Measurements from ENCODE around the gene SMYD3. TPM values are rescaled to one million over a fixed set of nuclear protein-coding genes. Genes with fewer than 3 reads are reported as not detected.

The SMYD3 gene
- total and polyA plus RNA-seq, 9 of the 15 experiments (the other 6 are each of a cell fraction or from before 2014, with no cell fraction given) = 128 to 440 (median 197) TPM

DNA sequence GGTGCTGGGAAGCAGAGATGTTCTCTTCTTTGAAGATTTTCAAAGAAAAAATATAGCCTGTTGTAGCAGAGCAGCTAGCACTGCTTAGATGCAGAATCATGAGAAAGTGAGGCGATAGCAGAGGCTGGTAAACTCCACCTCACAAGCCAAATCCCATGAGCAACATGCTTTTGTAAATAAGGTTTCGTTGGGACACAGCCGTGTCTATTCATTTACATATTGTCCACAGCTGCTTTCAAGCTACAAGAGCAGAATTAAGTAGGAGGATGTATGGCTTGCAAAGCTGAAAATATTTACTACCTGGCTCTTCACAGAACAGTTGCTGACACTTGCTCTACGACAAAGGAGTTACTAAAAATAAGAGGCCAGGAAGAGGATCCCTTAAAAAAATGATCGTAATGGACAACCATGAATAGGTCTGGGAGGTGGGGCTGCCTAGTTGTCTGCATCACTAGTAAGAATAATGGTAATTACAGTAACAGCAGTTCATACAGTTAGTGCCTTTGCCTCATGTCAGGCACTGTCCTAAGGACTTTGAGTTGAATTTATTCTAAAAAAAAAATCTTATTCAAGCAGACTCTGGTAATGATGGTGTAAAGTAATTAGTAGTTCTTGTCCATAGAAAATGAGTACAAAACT is 730.3 kb downstream of the SMYD3 start:
- intact Hi-C loops (cut with micrococcal nuclease) (no loop called here), in situ Hi-C loops (cut with MboI) (no loop called here)
- Histone ChIP-seq H3K4me3 (no peak overlapping the region), H3K36me3 (ENCODE audit: control insufficient read depth, insufficient read depth, low read length) (peaks cover 14% of the 10 kb centered on the region; the same call in 2 of the 3 replicates), H3K4me1 (replicated peaks in 1 of 2; ENCODE audit: control insufficient read depth in 2 of 2, insufficient read depth in 2 of 2, low read length in 2 of 2) (0 out of 5 replicates have a peak, but pooled peaks cover 0 to 3% of the 10 kb centered on the region in 2 experiments), H3K4me2 (ENCODE audit: insufficient read depth, low read length) (no peak overlapping the region), H3K9me3 (replicated peaks; ENCODE audit: control insufficient read depth, insufficient read depth, low read depth, low read length) (no peaks in the 10 kb centered on the region), H3K79me2 (ENCODE audit: control insufficient read depth, insufficient read depth, low read length) (peaks cover 3% of the 10 kb centered on the region; the same call in 2 of the 3 replicates), H3K27me3 (ENCODE audit: control insufficient read depth in 2 of 2, insufficient read depth in 2 of 2, low read length in 2 of 2) (no peaks in the 10 kb centered on the region), H3K27ac (ENCODE audit: extremely low read depth, low read depth, low read length) (no peak overlapping the region), H4K20me1 (replicated peaks; ENCODE audit: control insufficient read depth, insufficient read depth, low read length) (no peaks in the 10 kb centered on the region), H2AFZ (ENCODE audit: low read depth, low read length) (no peak overlapping the region), H3K9me1 (ENCODE audit: control insufficient read depth, insufficient read depth, low read length) (no peaks in the 10 kb centered on the region), H3K9ac (ENCODE audit: insufficient read depth in 1 of 2, low read depth in 2 of 2, low read length in 2 of 2) (no peak overlapping the region)
- no peak for ATAC-seq
- FAIRE-seq = no peak
- BruUV-seq (replicated peaks) = no TSS peak
- DNase-seq (ENCODE audit: extremely low read depth in 1 of 4, low spot score in 3 of 4) = no peak
- ChIA-PET CTCF (ENCODE audit: low intra/inter-chr PET ratio) (interaction anchor here (0.6 kb wide), 1 partner anchor 18 kb away, joined by 4 read pairs; no protein-coding TSS in a partner anchor), POLR2A (no interaction called here)
- WGBS (ENCODE audit: insufficient coverage, low coverage, missing lambda C conversion rate) = 86% methylated on average over 5 of the region's 5 CpGs
- TF ChIP-seq ARID3A (IDR thresholded peaks at IDR 0.05; ENCODE audit: borderline replicate concordance, low read depth, low read length) (no peak), TOE1 (IDR thresholded peaks at IDR 0.05; ENCODE audit: borderline replicate concordance) (no peak), TOE1 (CRISPR knock-in tag; IDR thresholded peaks at IDR 0.05; ENCODE audit: borderline replicate concordance, low read depth) (no peak), NFIC (IDR thresholded peaks at IDR 0.05) (no peak), CCNT2 (IDR thresholded peaks at IDR 0.05; ENCODE audit: borderline replicate concordance, extremely low read depth, insufficient read length, low read depth, low read length) (no peak), MAX (CRISPR knock-in tag; IDR thresholded peaks at IDR 0.05) (no peak), SLC30A9 (CRISPR knock-in tag; IDR thresholded peaks at IDR 0.05) (no peak), E2F3 (CRISPR knock-in tag; IDR thresholded peaks at IDR 0.05) (no peak), FOXM1 (IDR thresholded peaks at IDR 0.05; ENCODE audit: low read depth) (no peak), FOXM1 (CRISPR knock-in tag; IDR thresholded peaks at IDR 0.05; ENCODE audit: low read depth) (no peak)
- TF ChIP-seq, protein P1, sequence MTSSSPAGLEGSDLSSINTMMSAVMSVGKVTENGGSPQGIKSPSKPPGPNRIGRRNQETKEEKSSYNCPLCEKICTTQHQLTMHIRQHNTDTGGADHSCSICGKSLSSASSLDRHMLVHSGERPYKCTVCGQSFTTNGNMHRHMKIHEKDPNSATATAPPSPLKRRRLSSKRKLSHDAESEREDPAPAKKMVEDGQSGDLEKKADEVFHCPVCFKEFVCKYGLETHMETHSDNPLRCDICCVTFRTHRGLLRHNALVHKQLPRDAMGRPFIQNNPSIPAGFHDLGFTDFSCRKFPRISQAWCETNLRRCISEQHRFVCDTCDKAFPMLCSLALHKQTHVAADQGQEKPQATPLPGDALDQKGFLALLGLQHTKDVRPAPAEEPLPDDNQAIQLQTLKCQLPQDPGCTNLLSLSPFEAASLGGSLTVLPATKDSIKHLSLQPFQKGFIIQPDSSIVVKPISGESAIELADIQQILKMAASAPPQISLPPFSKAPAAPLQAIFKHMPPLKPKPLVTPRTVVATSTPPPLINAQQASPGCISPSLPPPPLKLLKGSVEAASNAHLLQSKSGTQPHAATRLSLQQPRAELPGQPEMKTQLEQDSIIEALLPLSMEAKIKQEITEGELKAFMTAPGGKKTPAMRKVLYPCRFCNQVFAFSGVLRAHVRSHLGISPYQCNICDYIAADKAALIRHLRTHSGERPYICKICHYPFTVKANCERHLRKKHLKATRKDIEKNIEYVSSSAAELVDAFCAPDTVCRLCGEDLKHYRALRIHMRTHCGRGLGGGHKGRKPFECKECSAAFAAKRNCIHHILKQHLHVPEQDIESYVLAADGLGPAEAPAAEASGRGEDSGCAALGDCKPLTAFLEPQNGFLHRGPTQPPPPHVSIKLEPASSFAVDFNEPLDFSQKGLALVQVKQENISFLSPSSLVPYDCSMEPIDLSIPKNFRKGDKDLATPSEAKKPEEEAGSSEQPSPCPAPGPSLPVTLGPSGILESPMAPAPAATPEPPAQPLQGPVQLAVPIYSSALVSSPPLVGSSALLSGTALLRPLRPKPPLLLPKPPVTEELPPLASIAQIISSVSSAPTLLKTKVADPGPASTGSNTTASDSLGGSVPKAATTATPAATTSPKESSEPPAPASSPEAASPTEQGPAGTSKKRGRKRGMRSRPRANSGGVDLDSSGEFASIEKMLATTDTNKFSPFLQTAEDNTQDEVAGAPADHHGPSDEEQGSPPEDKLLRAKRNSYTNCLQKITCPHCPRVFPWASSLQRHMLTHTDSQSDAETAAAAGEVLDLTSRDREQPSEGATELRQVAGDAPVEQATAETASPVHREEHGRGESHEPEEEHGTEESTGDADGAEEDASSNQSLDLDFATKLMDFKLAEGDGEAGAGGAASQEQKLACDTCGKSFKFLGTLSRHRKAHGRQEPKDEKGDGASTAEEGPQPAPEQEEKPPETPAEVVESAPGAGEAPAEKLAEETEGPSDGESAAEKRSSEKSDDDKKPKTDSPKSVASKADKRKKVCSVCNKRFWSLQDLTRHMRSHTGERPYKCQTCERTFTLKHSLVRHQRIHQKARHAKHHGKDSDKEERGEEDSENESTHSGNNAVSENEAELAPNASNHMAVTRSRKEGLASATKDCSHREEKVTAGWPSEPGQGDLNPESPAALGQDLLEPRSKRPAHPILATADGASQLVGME (CRISPR knock-in tag; IDR thresholded peaks at IDR 0.05) = no peak
- TF ChIP-seq, protein P2, sequence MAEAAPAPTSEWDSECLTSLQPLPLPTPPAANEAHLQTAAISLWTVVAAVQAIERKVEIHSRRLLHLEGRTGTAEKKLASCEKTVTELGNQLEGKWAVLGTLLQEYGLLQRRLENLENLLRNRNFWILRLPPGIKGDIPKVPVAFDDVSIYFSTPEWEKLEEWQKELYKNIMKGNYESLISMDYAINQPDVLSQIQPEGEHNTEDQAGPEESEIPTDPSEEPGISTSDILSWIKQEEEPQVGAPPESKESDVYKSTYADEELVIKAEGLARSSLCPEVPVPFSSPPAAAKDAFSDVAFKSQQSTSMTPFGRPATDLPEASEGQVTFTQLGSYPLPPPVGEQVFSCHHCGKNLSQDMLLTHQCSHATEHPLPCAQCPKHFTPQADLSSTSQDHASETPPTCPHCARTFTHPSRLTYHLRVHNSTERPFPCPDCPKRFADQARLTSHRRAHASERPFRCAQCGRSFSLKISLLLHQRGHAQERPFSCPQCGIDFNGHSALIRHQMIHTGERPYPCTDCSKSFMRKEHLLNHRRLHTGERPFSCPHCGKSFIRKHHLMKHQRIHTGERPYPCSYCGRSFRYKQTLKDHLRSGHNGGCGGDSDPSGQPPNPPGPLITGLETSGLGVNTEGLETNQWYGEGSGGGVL (CRISPR knock-in tag; IDR thresholded peaks at IDR 0.05) = no peak

Measured in K562 (cell line).